B cell (primary cell): ENCODE results near the gene FCN1. TPM values are rescaled to one million over a fixed set of nuclear protein-coding genes. Genes with fewer than 3 reads are reported as not detected.

Experiments
- ATAC-seq: fragments of 200-7000 bp; cut with Tn5 transposase; one replicate; pipeline ENCODE4 v1.10.0; 2021; ENCODE audit warnings: low read depth, mild to moderate bottlenecking, moderate number of reproducible peaks, moderate library complexity
- CTCF ChIA-PET: fragments of 350-600 bp; sonication (Branson Sonifier 250); formaldehyde crosslinking; loops from one replicate; lab custom pipeline; 2021; ENCODE audit warnings: antibody characterized with exemption, inconsistent platforms; lab: Charles Lee
- POLR2A ChIA-PET: fragments of 350-600 bp; sonication (Branson Sonifier 250); formaldehyde crosslinking; loops from one replicate; lab custom pipeline; 2021; ENCODE audit warnings: antibody characterized with exemption; lab: Charles Lee
- DNase-seq: peaks from one replicate; pipeline ENCODE4 v3.0.0; 2013
- H2AFZ ChIP-seq: 2 replicates; pipeline ENCODE4 v1.6.1; 2012; ENCODE audit warnings: mild to moderate bottlenecking, low read depth, low read length; ENCODE audit not compliant: insufficient read depth, poor library complexity, severe bottlenecking
- H3K27ac ChIP-seq, 2 donors: 1 replicate in 1 of 2; 2 replicates in 1 of 2; pipeline ENCODE4 v1.5.1; 2012 to 2013; ENCODE audit warnings: low read length in 2 of 2, mild to moderate bottlenecking in 2 of 2, moderate library complexity in 1 of 2
- H3K27me3 ChIP-seq, 4 experiments: fragments of 200-600 bp in 1 of 4; sonication (generic) in 1 of 4; replicated peaks in 1 of 4; 1 replicate in 2 of 4; 2 replicates in 2 of 4; pipeline versions ENCODE4 v1.6.1 to v1.7.0; 2013 to 2016; ENCODE audit warnings: low read length in 3 of 4, mild to moderate bottlenecking in 2 of 4, mixed read lengths in 1 of 4, moderate library complexity in 1 of 4; ENCODE audit not compliant: insufficient read depth in 4 of 4, control insufficient read depth in 3 of 4; ENCODE audit errors: control extremely low read depth in 1 of 4
- H3K36me3 ChIP-seq, 2 experiments: replicated peaks in 1 of 2; 1 replicate in 1 of 2; 2 replicates in 1 of 2; pipeline versions ENCODE4 v1.6.1 to v1.7.1; 2013; ENCODE audit warnings: low read length in 1 of 2; ENCODE audit not compliant: insufficient read depth in 2 of 2, control insufficient read depth in 1 of 2; ENCODE audit errors: control extremely low read depth in 1 of 2, extremely low read depth in 1 of 2
- H3K4me1 ChIP-seq, 2 donors: fragments of 200-600 bp in 1 of 2; sonication (generic) in 1 of 2; 1 replicate in 1 of 2; 2 replicates in 1 of 2; pipeline versions ENCODE4 v1.5.1 to v1.6.1; 2013 to 2017; ENCODE audit warnings: low read length in 2 of 2; ENCODE audit not compliant: control insufficient read depth in 2 of 2, insufficient read depth in 2 of 2
- H3K4me2 ChIP-seq: replicated peaks from 2 replicates; pipeline ENCODE3; 2012; ENCODE audit warnings: mild to moderate bottlenecking, low read depth, low read length; ENCODE audit not compliant: poor library complexity, severe bottlenecking
- H3K4me3 ChIP-seq, 5 experiments: fragments of 200-600 bp in 1 of 5; sonication (generic) in 1 of 5; 1 replicate in 3 of 5; 2 replicates in 2 of 5; pipeline versions ENCODE4 v1.5.1 to v1.7.0; 2011 to 2016; ENCODE audit warnings: low read length in 4 of 5, mild to moderate bottlenecking in 4 of 5, low read depth in 2 of 5, control low read depth in 1 of 5, moderate library complexity in 1 of 5; ENCODE audit not compliant: insufficient read depth in 1 of 5; ENCODE audit errors: control extremely low read depth in 1 of 5, extremely low read depth in 1 of 5
- H3K79me2 ChIP-seq: fragments of 200-600 bp; sonication (generic); one replicate; pipeline ENCODE4 v1.6.0; 2016; ENCODE audit warnings: low read length; ENCODE audit not compliant: control insufficient read depth, insufficient read depth
- H3K9ac ChIP-seq: fragments of 200-600 bp; sonication (generic); 2 replicates; pipeline ENCODE4 v1.6.1; 2017; ENCODE audit warnings: mild to moderate bottlenecking, low read length, moderate library complexity
- H3K9me3 ChIP-seq, 3 donors: one replicate each; pipeline versions ENCODE4 v1.6.1 to v1.7.1; 2013; ENCODE audit warnings: low read length in 2 of 3; ENCODE audit not compliant: control insufficient read depth in 2 of 3, insufficient read depth in 1 of 3; ENCODE audit errors: control extremely low read depth in 1 of 3
- H4K20me1 ChIP-seq: 2 replicates; pipeline ENCODE4 v1.6.0; 2012; ENCODE audit warnings: mild to moderate bottlenecking, low read length; ENCODE audit not compliant: insufficient read depth, control insufficient read depth, poor library complexity, severe bottlenecking
- H3K27ac Mint-ChIP-seq: one replicate; pipeline ENCODE4 v1.8.0; 2021; ENCODE audit warnings: mixed read lengths
- H3K27me3 Mint-ChIP-seq: one replicate; pipeline ENCODE4 v1.8.0; 2021; ENCODE audit warnings: mixed read lengths
- H3K4me1 Mint-ChIP-seq: one replicate; pipeline ENCODE4 v1.8.0; 2021; ENCODE audit warnings: mixed read lengths
- H3K4me3 Mint-ChIP-seq: one replicate; pipeline ENCODE4 v1.8.0; 2021; ENCODE audit warnings: mixed read lengths
- H3K9me3 Mint-ChIP-seq: one replicate; pipeline ENCODE4 v1.8.0; 2022; ENCODE audit warnings: mixed read lengths; ENCODE audit not compliant: insufficient read depth
- EZH2 ChIP-seq: IDR thresholded peaks from 2 replicates; pipeline ENCODE4 v1.6.1; 2012; ENCODE audit warnings: borderline replicate concordance, low read depth, mild to moderate bottlenecking, moderate library complexity, low read length; ENCODE audit not compliant: insufficient read depth, poor library complexity, severe bottlenecking
- WGBS: methylation state at CpG from one replicate; pipeline ENCODE4 v1.1.5; 2013; ENCODE audit warnings: missing lambda C conversion rate; ENCODE audit not compliant: insufficient coverage; 5-methylcytosine and 5-hydroxymethylcytosine counted together
- intact Hi-C: fragments of 100-400 bp; cut with micrococcal nuclease; formaldehyde crosslinking; loops from one replicate; pipeline ENCODE4 v1.10.0; 2022
- polyA plus RNA-seq: library from polyadenylated mRNA; depleted of rRNA; stranded (reverse); fragments of >200 nt; gene quantifications from 2 replicates; pipeline ENCODE4 v1.2.3, GENCODE V29; 2012
- total RNA-seq, 2 donors: library from RNA; stranded (reverse); fragments of 120-200 nt in 1 of 2; gene quantifications; 1 replicate in 1 of 2; 2 replicates in 1 of 2; pipeline versions ENCODE4 v1.2.3 to v1.2.4, GENCODE V29; 2013 to 2022
- TF ChIP-seq, protein P1 (sequence below): fragments of 200-600 bp; IDR thresholded peaks from one replicate; pipeline ENCODE4 v1.8.0; 2022; ENCODE audit warnings: antibody characterized with exemption, mild to moderate bottlenecking

Gene FCN1
- total and polyA plus RNA-seq, 2 donors (not counting 1 experiment from before 2014, with no cell fraction given): 2.2 to 20.6 TPM

DNA sequence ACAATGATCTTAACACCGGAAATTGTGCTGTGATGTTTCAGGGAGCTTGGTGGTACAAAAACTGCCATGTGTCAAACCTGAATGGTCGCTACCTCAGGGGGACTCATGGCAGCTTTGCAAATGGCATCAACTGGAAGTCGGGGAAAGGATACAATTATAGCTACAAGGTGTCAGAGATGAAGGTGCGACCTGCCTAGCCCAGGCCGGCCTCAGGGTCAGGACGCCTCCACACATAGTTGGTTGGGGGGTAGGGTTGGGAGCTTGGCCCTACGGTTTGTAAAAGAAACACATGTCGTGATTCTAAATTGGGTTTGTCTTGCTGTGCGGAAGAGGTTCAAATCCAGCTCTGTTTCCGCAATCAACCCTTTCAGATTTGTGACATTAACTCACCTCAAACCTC is 30.5 kb downstream of the FCN1 start:
- Histone ChIP-seq H4K20me1 (no peaks in the 10 kb centered on the region), H3K4me2 (no peak overlapping the region), H2AFZ (no peak overlapping the region), H3K9me3 (peaks cover 0 to 2% (median 0%) of the 10 kb centered on the region in 3 donors), H3K4me1 (peaks cover 0 to 4% of the 10 kb centered on the region in 2 donors), H3K4me3 (no peak overlapping the region), H3K27ac (no peak overlapping the region), H3K36me3 (no peaks in the 10 kb centered on the region), H3K9ac (no peak overlapping the region), H3K79me2 (no peaks in the 10 kb centered on the region), H3K27me3 (peaks cover 0 to 18% (median 5%) of the 10 kb centered on the region in 4 experiments)
- WGBS: 93% methylated on average over 5 of the region's 10 CpGs
- peaks cover 2% of the 10 kb centered on the region for H3K4me1 Mint-ChIP-seq
- no peak overlapping the region for H3K27ac Mint-ChIP-seq
- intact Hi-C loops: no loop called here
- ChIA-PET POLR2A (no interaction called here), CTCF (no interaction called here)
- H3K27me3 Mint-ChIP-seq: peaks cover 17% of the 10 kb centered on the region
- DNase-seq: no peak
- no peaks in the 10 kb centered on the region for H3K9me3 Mint-ChIP-seq
- TF ChIP-seq, protein P1, sequence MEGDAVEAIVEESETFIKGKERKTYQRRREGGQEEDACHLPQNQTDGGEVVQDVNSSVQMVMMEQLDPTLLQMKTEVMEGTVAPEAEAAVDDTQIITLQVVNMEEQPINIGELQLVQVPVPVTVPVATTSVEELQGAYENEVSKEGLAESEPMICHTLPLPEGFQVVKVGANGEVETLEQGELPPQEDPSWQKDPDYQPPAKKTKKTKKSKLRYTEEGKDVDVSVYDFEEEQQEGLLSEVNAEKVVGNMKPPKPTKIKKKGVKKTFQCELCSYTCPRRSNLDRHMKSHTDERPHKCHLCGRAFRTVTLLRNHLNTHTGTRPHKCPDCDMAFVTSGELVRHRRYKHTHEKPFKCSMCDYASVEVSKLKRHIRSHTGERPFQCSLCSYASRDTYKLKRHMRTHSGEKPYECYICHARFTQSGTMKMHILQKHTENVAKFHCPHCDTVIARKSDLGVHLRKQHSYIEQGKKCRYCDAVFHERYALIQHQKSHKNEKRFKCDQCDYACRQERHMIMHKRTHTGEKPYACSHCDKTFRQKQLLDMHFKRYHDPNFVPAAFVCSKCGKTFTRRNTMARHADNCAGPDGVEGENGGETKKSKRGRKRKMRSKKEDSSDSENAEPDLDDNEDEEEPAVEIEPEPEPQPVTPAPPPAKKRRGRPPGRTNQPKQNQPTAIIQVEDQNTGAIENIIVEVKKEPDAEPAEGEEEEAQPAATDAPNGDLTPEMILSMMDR: no peak
- TF ChIP-seq EZH2: no peak
- ATAC-seq: no peak
- no peak overlapping the region for H3K4me3 Mint-ChIP-seq

DNA sequence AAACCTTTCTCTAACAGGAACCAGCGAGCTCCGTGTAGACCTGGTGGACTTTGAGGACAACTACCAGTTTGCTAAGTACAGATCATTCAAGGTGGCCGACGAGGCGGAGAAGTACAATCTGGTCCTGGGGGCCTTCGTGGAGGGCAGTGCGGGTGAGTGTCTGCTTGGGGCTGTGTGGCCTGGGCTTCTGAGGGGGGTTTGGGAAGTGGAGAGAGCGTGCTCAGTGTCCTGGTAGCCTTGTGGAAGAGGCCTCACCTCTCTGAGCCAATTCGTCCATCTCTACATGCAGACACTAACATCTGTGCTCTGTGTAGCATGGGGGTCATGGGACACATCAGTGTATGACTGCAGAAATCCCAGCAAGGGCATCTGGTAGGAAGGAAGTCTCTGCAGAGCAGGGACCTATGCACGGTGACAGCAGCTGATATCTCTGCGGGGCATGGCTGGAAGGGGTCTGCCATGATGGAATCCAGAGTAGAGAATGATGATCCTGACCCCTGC is 31.2 kb downstream of the FCN1 start:
- Histone ChIP-seq H3K9ac (no peak overlapping the region), H3K27me3 (peaks cover 0 to 22% (median 5%) of the 10 kb centered on the region in 4 experiments), H3K36me3 (no peaks in the 10 kb centered on the region), H3K4me2 (no peak overlapping the region), H4K20me1 (no peaks in the 10 kb centered on the region), H3K27ac (no peak overlapping the region), H2AFZ (no peak overlapping the region), H3K9me3 (no peaks in the 10 kb centered on the region), H3K79me2 (no peaks in the 10 kb centered on the region), H3K4me3 (no peak overlapping the region), H3K4me1 (peaks cover 0 to 4% of the 10 kb centered on the region in 2 donors)
- TF ChIP-seq, protein P1: no peak
- no peak for TF ChIP-seq EZH2
- no peak overlapping the region for H3K27ac Mint-ChIP-seq
- H3K4me3 Mint-ChIP-seq: no peak overlapping the region
- H3K27me3 Mint-ChIP-seq: peaks cover 14% of the 10 kb centered on the region
- no peak for DNase-seq
- H3K4me1 Mint-ChIP-seq: peaks cover 2% of the 10 kb centered on the region
- 90% methylated on average over 10 of the region's 11 CpGs for WGBS
- POLR2A ChIA-PET: no interaction called here
- H3K9me3 Mint-ChIP-seq: no peaks in the 10 kb centered on the region
- ATAC-seq: no peak
- intact Hi-C loops: no loop called here
- CTCF ChIA-PET: interaction anchor here (0.7 kb wide), 1 partner anchor 437 kb away, joined by 4 read pairs; no protein-coding TSS in a partner anchor
